ENCODE measurements around the gene CYP26C1.

CYP26C1 gene

GRCh38 chr10:93070378-93071176, 10.0 kb downstream of the CYP26C1 start:
- no peak overlapping the region for H3K4me3 ChIP-seq (ENCODE audit: low read length)
- no peak for DNase-seq (ENCODE audit: low read depth)
- no peak for TF ChIP-seq CTCF (conservative IDR thresholded peaks at IDR 0.05; ENCODE audit: low read depth, low read length)

GRCh38 chr10:93071177-93071472, 10.5 kb downstream of the CYP26C1 start:
- TF ChIP-seq CTCF (conservative IDR thresholded peaks at IDR 0.05; ENCODE audit: low read depth, low read length), result no peak
- DNase-seq (ENCODE audit: low read depth), result no peak
- H3K4me3 ChIP-seq (ENCODE audit: low read length), result no peak overlapping the region

GRCh38 chr10:93071674-93072224, 11.2 kb downstream of the CYP26C1 start:
- DNase-seq (ENCODE audit: low read depth), result no peak
- peak overlapping the region; percentile 58 for H3K4me3 ChIP-seq (ENCODE audit: low read length)
- no peak for TF ChIP-seq CTCF (conservative IDR thresholded peaks at IDR 0.05; ENCODE audit: low read depth, low read length)

DNA sequence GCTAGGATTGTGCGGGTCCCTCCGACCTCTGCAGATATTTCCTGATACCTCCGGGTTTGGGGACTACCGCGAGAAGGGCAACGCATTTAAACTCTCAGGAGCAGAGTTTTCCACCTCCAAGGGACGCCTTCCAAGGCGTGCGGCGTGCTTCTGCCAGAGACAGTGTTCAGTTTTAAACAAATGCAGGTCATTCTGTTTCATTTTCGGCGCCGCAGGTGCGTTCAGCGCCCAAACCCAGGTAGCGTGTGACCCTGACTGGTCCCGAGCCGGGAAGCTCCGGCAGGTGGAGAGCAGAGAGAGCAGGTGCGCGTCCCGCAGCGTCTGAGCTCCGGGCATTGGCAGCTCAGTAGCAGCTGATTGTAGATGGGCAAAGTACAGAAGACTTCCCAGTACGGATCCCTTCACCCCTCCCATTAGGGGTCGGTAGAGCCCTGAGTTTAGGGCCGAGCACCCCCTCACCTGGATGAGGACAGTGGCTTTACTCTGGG, 11.7 kb downstream of the CYP26C1 start:
- H3K4me3 ChIP-seq (ENCODE audit: low read length), result peak overlapping the region; percentile 58
- no peak for TF ChIP-seq CTCF (conservative IDR thresholded peaks at IDR 0.05; ENCODE audit: low read depth, low read length)
- no peak for DNase-seq (ENCODE audit: low read depth)

DNA sequence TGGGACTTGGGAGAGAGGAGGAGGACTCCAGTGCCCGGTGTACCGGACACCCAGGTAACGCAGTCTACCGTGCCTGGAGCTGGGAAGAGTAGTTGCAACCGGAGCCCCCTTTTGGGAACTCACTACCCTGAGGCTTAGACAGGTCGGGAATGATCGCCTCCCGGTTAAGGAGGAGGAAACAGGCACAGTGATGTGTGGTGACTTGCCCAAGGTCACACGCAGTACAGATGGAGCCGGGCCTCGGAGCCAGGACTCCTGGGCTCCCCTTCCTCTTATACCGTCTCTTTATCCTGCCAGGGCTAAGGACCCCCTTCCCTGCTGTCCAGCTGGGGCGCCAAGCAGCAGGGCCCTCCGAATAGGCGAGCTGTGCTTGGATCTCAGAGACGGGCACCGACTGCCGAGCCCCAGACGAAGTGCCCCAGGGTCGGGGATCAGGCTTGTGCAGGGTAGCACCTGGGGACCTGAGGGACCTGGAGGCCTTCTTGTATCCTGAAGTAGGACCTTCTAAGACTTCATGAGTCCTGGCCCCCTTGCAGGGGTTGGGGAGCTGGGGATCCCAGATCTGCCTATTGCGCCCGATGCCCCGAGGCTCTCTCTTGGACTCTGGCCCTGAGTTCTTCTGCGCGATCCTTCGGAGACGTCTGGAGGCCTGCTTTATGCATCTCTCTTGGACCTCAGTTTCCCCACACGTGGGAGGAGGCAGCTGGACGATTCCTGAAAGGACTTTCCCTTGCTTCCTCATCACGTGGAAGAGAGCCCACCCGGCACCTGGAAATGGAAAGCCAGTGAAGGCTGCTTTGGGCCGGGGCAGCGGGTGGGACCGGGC, 12.3 kb downstream of the CYP26C1 start:
- H3K4me3 ChIP-seq (ENCODE audit: low read length), result peak overlapping the region; percentile 58
- DNase-seq (ENCODE audit: low read depth), result no peak
- TF ChIP-seq CTCF (conservative IDR thresholded peaks at IDR 0.05; ENCODE audit: low read depth, low read length), result no peak

DNA sequence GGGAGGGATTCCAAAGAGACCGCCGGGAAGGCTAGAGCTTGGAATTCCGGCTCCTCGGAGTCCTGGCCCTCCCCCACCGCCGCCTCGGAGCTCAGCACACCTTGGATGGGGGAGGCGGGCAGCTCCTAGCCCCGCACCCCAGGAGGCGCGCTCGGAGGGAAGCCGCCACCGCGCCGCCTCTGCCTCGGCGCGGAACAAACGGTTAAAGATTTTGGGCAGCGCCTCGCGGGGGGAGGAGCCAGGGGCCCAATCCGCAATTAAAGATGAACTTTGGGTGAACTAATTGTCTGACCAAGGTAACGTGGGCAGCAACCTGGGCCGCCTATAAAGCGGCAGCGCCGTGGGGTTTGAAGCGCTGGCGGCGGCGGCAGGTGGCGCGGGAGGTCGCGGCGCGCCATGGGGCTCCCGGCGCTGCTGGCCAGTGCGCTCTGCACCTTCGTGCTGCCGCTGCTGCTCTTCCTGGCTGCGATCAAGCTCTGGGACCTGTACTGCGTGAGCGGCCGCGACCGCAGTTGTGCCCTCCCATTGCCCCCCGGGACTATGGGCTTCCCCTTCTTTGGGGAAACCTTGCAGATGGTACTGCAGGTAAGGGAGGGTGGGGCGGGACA, 13.0 kb downstream of the CYP26C1 start, which contains the start of gene CYP26A1:
Gene CYP26A1 (plus strand): TSS at position 355 of the 608 bp plus-strand sequence. CDS start 42 bp downstream, at position 397.
- TF ChIP-seq CTCF (conservative IDR thresholded peaks at IDR 0.05; ENCODE audit: low read depth, low read length), result no peak
- DNase-seq (ENCODE audit: low read depth), result no peak
- peak within 1 kb of the TSS; percentile 58 for H3K4me3 ChIP-seq (ENCODE audit: low read length)

All from retinal pigment epithelial cell (primary cell).